Transverse colon (tissue), 4 donors: ENCODE results near the gene YJEFN3. TPM values are rescaled to one million over a fixed set of nuclear protein-coding genes. Genes with fewer than 3 reads are reported as not detected.

ENCODE experiments used
- DNase-seq: peaks from one replicate; pipeline ENCODE4 v3.0.0-alpha.2; 2019
- H3K27ac ChIP-seq, 4 donors: fragments of 200-600 bp; sonication (generic); 2 replicates each; pipeline ENCODE4 v1.5.1; 2016 to 2018; ENCODE audit warnings: inconsistent platforms in 4 of 4
- H3K27me3 ChIP-seq: fragments of 200-600 bp; sonication (generic); 2 replicates; pipeline ENCODE4 v1.5.1; 2017; ENCODE audit warnings: inconsistent platforms
- H3K36me3 ChIP-seq, 4 donors: fragments of 200-600 bp; sonication (generic); 2 replicates each; pipeline ENCODE4 v1.5.1; 2017 to 2019; ENCODE audit warnings: inconsistent platforms in 4 of 4
- H3K4me1 ChIP-seq, 4 donors: fragments of 200-600 bp; sonication (generic); 2 replicates each; pipeline ENCODE4 v1.5.1; 2017 to 2020; ENCODE audit warnings: inconsistent platforms in 4 of 4
- H3K4me3 ChIP-seq, 4 donors: fragments of 200-600 bp; sonication (generic); 1 replicate in 1 of 4; 2 replicates in 3 of 4; pipeline versions ENCODE4 v1.5.1 to v1.6.1; 2017 to 2019; ENCODE audit warnings: inconsistent platforms in 4 of 4
- H3K9me3 ChIP-seq, 2 donors: fragments of 200-600 bp; sonication (generic); 2 replicates each; pipeline ENCODE4 v1.5.1; 2017 to 2019; ENCODE audit warnings: inconsistent platforms in 2 of 2
- CTCF ChIP-seq, 5 experiments: fragments of 200-600 bp in 3 of 5; fragments of 450-650 bp in 2 of 5; sonication (generic) in 3 of 5; IDR thresholded peaks; 1 replicate in 2 of 5; 2 replicates in 3 of 5; pipeline ENCODE4 v1.5.1; 2016 to 2017; ENCODE audit warnings: antibody characterized with exemption in 5 of 5, inconsistent platforms in 3 of 5, mild to moderate bottlenecking in 2 of 5, moderate library complexity in 1 of 5
- EP300 ChIP-seq: sonication (generic); formaldehyde crosslinking; IDR thresholded peaks from one replicate; pipeline ENCODE4 v1.6.1; 2017; ENCODE audit warnings: antibody characterized with exemption, low read depth
- POLR2A ChIP-seq: fragments of 450-650 bp; IDR thresholded peaks from one replicate; pipeline ENCODE4 v1.6.1; 2016; ENCODE audit warnings: antibody characterized with exemption, mild to moderate bottlenecking, moderate library complexity
- POLR2AphosphoS5 ChIP-seq, 3 donors: sonication (generic); formaldehyde crosslinking; IDR thresholded peaks; one replicate each; pipeline ENCODE4 v1.6.1; 2016; ENCODE audit warnings: antibody characterized with exemption in 3 of 3
- WGBS, 2 donors: methylation state at CpG; one replicate each; pipeline ENCODE4 v1.1.5; 2018; ENCODE audit warnings: low coverage in 1 of 2; 5-methylcytosine and 5-hydroxymethylcytosine counted together
- in situ Hi-C, 4 donors: fragments of 200-750 bp; cut with MboI; loops; one replicate each; pipeline versions ENCODE4 v1.15.0 to v1.15.1; 2017; ENCODE audit warnings: low sequenced_read_pairs in 3 of 4, low pct_ligation_motif_present in 1 of 4, low pct_unique_long_range_greater_than_20kb in 1 of 4
- intact Hi-C: fragments of 100-400 bp; cut with DNase I; formaldehyde crosslinking; loops from one replicate; pipeline ENCODE4 v1.15.1; 2023; ENCODE audit warnings: low total_unique reads
- total RNA-seq, 4 donors: library from RNA; depleted of rRNA; stranded (reverse); fragments of >200 nt; gene quantifications; one replicate each; pipeline ENCODE4 v1.1.0, GENCODE V29; 2016

The YJEFN3 gene
- total RNA-seq, 4 donors from 2014 or later = 3.5 to 6.0 (median 4.0) TPM

GRCh38 chr19:19552798-19553197, 24.1 kb downstream of the YJEFN3 start:
- Histone ChIP-seq H3K4me1 (no peaks in the 10 kb centered on the region), H3K4me3 (no peak overlapping the region), H3K27ac (no peak overlapping the region), H3K9me3 (no peaks in the 10 kb centered on the region), H3K27me3 (peaks cover 18% of the 10 kb centered on the region), H3K36me3 (no peaks in the 10 kb centered on the region)
- no peak for TF ChIP-seq EP300
- TF ChIP-seq POLR2A = no peak
- TF ChIP-seq CTCF (IDR thresholded peaks at IDR 0.05) = peak; percentile 38 to 67 (median 60)
- no peak for TF ChIP-seq POLR2AphosphoS5 (IDR thresholded peaks at IDR 0.05)
- intact Hi-C loops = no loop called here
- in situ Hi-C loops = no loop called here
- peak; percentile 42 for DNase-seq
- WGBS, 2 donors = 64% methylated on average over 3 of the region's 6 CpGs; no CpG with 5 or more reads in 1 of the 2 donors

GRCh38 chr19:19553670-19554069, 25.0 kb downstream of the YJEFN3 start:
- no peaks in the 10 kb centered on the region for H3K36me3 ChIP-seq
- H3K4me1 ChIP-seq = no peaks in the 10 kb centered on the region
- no peak overlapping the region for H3K27ac ChIP-seq
- peaks cover 10% of the 10 kb centered on the region for H3K27me3 ChIP-seq
- no peak overlapping the region for H3K4me3 ChIP-seq
- intact Hi-C loops = no loop called here
- no peaks in the 10 kb centered on the region for H3K9me3 ChIP-seq
- DNase-seq = no peak
- WGBS, 2 donors = 79 to 89% methylated on average over 7 to 10 of the region's 10 CpGs
- in situ Hi-C loops = no loop called here
- no peak for TF ChIP-seq POLR2A
- TF ChIP-seq CTCF (IDR thresholded peaks at IDR 0.05) = no peak
- no peak for TF ChIP-seq EP300
- TF ChIP-seq POLR2AphosphoS5 (IDR thresholded peaks at IDR 0.05) = no peak

GRCh38 chr19:19554074-19555023, 25.6 kb downstream of the YJEFN3 start:
- Histone ChIP-seq H3K4me3 (no peak overlapping the region), H3K4me1 (no peaks in the 10 kb centered on the region), H3K27me3 (peaks cover 4% of the 10 kb centered on the region), H3K9me3 (no peaks in the 10 kb centered on the region), H3K27ac (no peak overlapping the region), H3K36me3 (no peaks in the 10 kb centered on the region)
- in situ Hi-C loops = no loop called here
- intact Hi-C loops = no loop called here
- TF ChIP-seq CTCF (IDR thresholded peaks at IDR 0.05) (peak; percentile 58 to 84 (median 67)), EP300 (no peak)
- WGBS, 2 donors = 12 to 71% methylated on average over 6 to 32 of the region's 34 CpGs
- DNase-seq = peak; percentile 62

- no peak overlapping the region for H3K4me3 ChIP-seq
- 84 to 100% methylated on average over 1 to 15 of the region's 15 CpGs for WGBS, 2 donors
- no peaks in the 10 kb centered on the region for H3K36me3 ChIP-seq
- intact Hi-C loops = no loop called here
- no peaks in the 10 kb centered on the region for H3K27me3 ChIP-seq
- H3K9me3 ChIP-seq = no peaks in the 10 kb centered on the region
- no peak for TF ChIP-seq EP300
- TF ChIP-seq CTCF (IDR thresholded peaks at IDR 0.05) = no peak
- TF ChIP-seq POLR2AphosphoS5 (IDR thresholded peaks at IDR 0.05) = no peak
- no peak for TF ChIP-seq POLR2A
- DNase-seq = no peak
- H3K4me1 ChIP-seq = no peaks in the 10 kb centered on the region
- H3K27ac ChIP-seq = no peak overlapping the region
- in situ Hi-C loops = no loop called here
These were observed 29.3 kb downstream of the YJEFN3 start for GRCh38 chr19:19558055-19558454.
